ENCODE results near the gene SH3RF3.

- TF ChIP-seq CTCF (IDR thresholded peaks at IDR 0.05) (no peak), POLR2A (IDR thresholded peaks at IDR 0.05) (no peak)
Measured at GRCh38 chr2:109194620-109194937, 65.6 kb downstream of the SH3RF3 start.

Data from adrenal gland (tissue), 5 donors.